ENCODE data around the gene IL1R2.

IL1R2 gene, protein sequence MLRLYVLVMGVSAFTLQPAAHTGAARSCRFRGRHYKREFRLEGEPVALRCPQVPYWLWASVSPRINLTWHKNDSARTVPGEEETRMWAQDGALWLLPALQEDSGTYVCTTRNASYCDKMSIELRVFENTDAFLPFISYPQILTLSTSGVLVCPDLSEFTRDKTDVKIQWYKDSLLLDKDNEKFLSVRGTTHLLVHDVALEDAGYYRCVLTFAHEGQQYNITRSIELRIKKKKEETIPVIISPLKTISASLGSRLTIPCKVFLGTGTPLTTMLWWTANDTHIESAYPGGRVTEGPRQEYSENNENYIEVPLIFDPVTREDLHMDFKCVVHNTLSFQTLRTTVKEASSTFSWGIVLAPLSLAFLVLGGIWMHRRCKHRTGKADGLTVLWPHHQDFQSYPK

DNA sequence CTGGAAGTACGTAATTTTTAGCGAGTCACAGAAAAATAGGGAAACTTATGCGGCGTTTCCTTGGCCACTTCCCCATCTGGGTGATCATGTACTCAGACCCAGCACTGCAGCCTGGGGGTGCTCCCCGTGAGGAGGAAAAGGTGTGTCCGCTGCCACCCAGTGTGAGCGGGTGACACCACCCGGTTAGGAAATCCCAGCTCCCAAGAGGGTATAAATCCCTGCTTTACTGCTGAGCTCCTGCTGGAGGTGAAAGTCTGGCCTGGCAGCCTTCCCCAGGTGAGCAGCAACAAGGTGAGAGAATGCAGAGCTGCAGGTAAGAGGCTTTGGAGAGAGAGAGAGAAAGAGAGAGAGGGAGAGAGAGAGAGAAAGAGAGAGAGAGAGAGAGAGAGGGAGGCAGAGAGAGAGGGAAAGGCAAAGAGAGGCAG lies at the start of gene IL1R2:
TSS of gene IL1R2 (plus strand) at position 240 of the 425 bp plus-strand sequence. CDS start 16,616 bp downstream, outside the sequence.
- no peak for DNase-seq (ENCODE audit: low read depth in 1 of 2, low spot score in 1 of 2)

DNA sequence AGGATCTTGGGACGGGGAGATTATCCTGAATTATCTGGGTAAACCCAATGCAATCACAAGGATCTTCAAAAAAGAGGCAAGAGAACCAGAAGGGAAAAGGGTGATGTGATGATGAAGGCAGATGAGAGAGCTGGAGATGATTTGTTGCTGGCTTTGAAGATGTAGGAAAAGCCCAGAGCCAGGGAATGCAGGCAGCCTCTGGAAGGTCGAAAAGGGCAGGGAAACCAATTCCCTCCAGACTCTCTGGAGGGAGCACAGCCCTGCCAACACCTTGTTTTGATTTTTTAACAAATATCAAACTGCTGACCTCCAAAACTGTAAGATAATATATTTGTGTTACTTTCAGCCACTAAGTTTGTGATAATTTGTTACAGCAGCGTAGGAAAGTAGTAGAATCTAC lies 48.9 kb upstream of the IL1R2 start:
- no peak for DNase-seq (ENCODE audit: low read depth in 1 of 2, low spot score in 1 of 2)

DNA sequence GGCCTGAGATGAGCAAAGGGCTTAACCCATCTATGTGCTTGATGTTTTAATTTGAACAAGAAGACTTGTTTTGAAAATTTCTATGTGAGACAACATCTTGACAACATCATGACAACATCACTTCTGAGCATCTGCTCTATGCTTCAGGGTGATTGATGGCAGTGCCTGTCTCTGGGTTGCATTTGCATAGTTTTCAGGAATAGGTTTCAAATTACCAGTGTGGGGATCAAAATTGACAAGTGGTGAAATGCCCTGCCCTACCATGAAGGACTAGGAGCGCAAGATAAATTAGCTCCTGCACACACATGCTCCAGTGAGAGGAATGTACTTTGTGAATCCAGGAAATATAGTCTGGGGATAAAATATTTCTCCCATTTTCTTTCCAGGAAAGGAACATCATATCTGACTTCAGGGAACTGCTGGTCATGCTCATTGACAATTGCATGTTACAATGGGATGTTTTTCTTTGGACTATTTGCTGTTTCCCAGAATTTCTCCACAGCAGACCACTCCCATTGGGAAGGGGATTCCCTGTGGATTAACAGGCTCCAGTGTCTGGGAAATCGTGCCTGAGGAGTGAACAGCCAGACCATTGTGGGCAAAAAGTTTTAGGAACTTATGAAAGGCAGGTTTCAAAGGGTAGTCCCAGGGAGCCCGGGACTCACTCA lies 45.3 kb upstream of the IL1R2 start:
- no peak for DNase-seq (ENCODE audit: low read depth in 1 of 2, low spot score in 1 of 2)

DNA sequence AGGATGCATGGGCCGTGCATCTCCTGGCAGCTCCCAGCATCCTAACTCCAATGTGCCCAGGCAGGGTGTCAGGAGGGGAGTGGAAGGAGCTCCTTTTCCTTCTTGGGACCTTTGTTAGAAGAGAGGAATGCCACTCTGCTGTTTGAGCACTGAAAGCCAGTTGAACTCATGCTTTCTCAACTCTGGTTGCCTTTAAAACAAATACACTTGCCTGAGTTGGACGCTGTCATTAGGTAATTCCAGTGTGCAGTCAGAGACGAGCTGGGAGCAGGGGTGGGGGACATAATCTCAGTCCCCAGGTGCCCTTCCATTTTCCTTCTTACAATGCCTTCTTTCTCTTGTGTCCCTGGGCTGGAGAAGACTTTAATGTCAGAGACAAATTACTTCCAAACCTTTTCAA lies 44.4 kb upstream of the IL1R2 start:
- no peak for DNase-seq (ENCODE audit: low read depth in 1 of 2, low spot score in 1 of 2)

DNA sequence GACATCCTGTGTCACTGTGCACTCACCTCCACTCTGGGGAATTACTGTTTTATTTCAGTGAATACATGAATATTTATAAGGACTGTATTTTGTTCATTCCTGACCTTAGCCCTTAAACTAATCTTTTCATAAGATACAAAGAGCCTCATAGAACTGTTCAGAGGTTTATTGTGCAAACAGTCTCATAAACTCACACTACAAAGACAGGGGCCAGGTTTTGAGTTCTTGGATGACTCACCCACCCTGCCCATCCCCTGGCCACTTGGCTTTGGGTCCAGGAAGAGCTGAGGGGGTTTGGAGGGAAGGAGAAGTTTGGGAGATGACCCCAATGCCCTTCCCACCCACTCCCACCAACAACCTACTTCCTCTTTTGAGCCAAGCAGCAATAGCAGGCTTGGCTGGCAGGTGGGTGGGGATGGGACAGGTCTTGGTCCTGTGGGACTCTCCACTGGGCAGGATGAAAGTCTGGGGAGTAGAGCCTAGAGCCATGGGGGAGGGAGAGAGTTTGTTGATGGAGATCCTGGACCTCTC lies 43.1 kb upstream of the IL1R2 start:
- no peak for DNase-seq (ENCODE audit: low read depth in 1 of 2, low spot score in 1 of 2)

DNA sequence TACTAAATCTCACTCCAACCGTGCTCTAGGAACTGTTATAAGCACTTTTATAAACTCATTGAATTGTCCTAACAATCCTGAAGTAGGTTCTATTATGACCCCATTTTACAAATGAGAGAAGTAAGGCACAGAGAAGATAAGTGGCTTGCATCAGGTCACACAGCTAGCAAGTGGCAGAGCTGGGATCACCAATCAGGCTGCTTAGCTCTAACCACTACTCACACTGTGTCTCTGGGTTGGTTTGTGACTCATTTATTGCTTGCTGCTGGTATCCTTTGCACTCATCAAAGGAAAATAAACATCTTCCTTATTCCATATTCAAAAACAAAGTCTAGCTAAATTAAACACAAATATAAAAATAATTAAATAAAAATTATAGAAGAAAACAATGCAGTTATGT lies 42.5 kb upstream of the IL1R2 start:
- no peak for DNase-seq (ENCODE audit: low read depth in 1 of 2, low spot score in 1 of 2)

DNA sequence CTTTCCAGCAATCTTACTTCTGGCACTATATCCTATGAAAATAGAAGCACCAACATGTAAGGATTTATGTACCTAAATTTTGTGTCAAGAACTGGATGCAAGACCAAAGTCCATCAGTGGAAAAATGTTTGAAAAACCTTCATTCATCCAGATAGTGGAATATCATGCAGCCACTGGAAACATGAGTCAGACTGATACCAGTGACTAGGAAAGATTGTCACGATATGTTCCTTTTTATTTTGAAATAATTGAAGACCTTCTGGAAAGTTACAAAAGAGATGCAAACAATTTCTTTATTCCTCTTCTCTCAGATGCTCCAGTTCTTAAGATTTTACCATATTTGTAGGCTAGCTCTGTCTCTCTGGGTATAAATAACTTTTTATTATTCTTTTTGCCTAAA lies 40.5 kb upstream of the IL1R2 start:
- no peak for DNase-seq (ENCODE audit: low read depth in 1 of 2, low spot score in 1 of 2)

DNA sequence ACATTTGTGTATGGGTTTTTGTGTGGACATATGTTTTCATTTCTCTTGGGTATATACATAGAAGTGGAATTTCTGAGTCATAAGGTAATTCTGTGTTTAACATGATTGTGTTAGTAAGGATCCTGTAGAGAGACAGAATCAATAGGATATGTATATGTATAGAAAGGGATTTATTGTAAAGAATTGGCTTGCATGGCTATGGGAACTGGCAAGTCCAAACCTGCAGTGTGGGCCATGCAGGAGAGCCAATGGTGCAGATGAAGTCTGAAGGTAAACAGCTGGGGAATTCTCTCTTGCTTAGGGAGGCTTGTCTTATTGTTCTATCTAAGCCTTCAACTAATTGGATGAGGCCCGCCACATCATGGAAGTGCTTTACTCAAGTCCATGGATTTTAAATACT lies 39.2 kb upstream of the IL1R2 start:
- no peak for DNase-seq (ENCODE audit: low read depth in 1 of 2, low spot score in 1 of 2)

DNA sequence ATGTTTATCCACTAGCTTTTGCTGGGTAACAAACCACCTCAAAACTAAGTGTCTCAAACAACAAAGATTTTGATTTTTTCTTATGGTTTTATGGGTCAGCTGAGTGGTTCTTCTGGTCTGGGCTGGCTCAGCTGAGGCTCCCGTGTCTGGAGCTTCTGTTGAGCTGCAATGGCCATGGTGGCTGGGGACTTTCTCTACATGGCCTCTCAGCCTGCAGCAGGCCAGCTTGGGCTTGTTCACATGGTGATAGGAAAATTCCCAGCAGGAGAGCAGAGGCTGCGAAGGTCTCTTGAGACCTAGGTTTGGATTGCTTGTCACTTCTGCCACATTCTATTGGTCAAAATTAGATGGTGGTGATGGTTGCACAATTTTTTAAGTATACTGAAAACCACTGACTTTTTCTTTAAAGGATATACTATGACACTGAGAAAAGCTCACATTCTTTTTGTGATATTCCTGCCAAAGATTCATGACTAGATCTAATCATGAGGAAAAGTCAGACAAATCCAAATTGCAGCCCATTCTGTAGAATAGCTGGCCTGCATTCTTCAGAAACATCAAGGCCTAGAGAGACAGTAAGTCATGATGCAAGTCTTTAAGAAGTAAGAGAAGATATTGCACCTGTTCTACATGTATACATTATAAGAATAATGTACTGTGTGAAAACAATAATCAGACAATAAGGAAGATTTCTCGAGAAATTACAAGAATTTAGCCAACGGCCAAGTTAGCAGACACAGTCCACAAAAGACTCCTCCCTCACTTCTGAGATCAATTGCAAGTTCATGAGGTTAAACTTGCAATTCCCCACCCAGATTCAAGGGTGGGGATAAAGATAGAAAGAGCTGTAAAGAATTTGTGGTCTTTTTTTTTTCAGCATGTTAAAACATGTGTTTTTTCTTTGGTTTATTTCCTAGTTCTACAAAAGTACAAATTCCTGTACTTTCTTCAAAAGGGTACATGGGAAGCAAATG lies 35.0 kb upstream of the IL1R2 start:
- DNase-seq (ENCODE audit: low read depth in 1 of 2, low spot score in 1 of 2) = no peak

DNA sequence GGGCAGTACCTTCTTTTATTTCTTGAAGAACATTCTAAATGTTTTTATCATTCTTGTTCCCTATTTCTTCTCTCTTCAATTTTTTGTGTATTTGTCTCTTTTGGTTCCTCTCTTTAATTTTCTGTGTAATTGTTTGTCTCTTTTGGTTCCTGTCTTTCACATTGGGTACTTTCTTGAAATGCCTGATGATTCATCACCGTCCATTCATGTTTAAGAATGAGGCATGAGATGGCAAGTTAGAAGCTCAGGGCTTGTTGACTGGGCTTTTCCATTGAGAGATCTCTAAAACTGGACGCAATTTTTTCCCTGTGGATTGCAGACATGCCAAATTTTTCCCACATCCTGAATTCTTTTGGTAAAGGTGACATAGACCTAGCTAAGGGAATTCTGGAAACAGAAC lies 33.7 kb upstream of the IL1R2 start:
- DNase-seq (ENCODE audit: low read depth in 1 of 2, low spot score in 1 of 2) = no peak

DNA sequence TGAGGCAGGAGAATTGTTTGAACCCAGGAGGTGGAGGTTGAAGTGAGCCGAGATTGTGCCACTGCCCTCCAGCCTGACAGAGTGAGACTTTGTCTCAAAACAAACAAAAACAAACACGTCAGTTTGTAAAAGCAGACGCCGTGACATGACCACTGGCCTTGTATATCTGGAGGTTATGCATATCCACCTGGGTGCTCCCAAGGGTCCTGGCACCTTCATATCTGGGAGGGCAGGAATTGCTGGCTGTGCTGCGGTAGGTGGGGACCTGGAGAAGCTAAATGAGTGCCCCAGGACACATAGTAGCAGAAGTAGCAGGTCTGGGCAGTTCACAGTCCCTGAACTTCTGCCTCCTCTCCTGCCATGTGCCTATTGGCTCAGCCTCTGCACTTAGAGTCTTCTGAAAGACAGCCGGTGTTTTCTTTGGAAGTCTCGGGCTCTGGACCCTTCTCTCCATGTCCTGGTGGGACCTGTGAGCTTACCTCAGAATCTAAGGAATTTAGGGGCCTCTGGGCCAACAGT lies 30.9 kb upstream of the IL1R2 start:
- DNase-seq (ENCODE audit: low read depth in 1 of 2, low spot score in 1 of 2) = no peak

DNA sequence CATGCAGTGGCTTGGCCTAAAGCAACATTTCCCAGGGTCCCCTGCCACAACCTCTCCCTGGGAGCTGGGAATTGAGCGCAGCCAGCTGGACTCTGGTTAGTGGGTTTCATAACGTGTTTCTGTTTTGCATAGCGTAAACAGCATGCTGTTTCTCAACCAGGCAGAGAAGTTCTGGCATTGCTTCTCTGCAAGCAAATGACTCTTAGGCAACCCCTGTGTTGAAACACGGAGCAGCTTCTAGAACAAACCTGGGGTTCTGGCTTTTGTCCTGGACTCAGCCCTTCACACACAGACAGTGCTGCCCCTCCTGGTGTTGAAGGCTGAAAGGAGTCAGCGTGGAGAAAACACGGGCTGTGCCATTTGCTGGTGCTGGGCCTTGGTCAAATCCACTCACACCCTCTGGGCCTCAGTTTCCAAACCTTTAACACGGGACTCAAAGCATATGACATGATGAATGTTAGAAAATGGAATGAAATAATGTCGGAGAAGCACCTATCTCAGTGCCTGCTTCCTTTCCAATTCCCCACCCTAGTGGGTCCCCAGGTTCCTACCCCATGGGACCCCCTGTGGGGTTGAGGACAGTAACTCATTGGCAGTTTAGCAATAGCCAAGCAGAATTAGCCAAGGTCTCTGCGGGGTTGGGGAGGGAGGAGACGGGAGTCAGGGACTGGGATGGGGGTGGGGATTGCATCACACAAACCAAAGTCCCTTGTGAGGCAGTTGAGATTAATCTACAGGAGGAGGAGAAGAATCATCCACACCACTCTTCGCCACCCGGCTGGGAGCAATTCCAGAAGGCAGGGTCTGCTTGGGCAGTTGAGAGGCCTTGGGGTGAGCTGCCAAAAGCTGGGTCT lies 30.2 kb upstream of the IL1R2 start:
- no peak for DNase-seq (ENCODE audit: low read depth in 1 of 2, low spot score in 1 of 2)

DNA sequence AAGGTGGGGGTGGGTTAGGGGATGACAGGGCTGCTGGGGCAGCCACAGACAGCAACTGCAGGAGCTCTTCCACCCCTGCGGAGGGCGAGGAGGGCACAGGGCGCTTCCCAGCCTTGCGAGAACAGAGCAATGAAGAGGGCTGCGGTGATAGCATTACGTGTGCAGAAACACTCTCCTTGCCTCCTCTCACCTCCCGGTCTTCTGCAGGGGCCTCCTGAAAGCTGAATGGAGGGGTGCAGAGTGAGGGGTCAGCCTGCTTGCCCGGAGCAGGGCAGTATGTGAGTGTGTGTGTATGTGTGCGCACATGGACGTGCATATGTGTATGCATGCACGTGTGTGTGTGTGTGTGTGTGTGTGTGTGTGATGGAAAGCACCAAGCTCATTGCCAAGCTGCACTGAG lies 29.5 kb upstream of the IL1R2 start:
- DNase-seq (ENCODE audit: low read depth in 1 of 2, low spot score in 1 of 2) = no peak

DNA sequence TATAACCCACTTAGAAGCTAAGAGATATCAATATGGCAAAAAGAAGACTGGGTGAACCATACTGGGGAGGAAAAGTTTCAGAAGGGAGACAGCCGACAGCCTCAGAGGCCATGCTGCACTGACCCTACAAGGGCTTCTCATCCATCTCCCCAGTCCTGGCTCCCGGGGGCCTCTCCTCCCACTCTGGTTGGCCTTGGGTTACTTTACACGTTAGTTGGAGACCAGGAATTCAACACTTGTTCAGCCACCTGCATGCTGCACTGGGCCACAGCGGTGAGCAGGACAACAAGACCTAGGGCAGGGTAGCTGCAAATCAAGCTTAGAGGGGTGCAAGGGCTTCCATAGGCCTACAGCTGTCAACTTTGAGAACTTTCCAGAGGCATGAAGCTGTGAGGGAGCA lies 28.6 kb upstream of the IL1R2 start:
- no peak for DNase-seq (ENCODE audit: low read depth in 1 of 2, low spot score in 1 of 2)

DNA sequence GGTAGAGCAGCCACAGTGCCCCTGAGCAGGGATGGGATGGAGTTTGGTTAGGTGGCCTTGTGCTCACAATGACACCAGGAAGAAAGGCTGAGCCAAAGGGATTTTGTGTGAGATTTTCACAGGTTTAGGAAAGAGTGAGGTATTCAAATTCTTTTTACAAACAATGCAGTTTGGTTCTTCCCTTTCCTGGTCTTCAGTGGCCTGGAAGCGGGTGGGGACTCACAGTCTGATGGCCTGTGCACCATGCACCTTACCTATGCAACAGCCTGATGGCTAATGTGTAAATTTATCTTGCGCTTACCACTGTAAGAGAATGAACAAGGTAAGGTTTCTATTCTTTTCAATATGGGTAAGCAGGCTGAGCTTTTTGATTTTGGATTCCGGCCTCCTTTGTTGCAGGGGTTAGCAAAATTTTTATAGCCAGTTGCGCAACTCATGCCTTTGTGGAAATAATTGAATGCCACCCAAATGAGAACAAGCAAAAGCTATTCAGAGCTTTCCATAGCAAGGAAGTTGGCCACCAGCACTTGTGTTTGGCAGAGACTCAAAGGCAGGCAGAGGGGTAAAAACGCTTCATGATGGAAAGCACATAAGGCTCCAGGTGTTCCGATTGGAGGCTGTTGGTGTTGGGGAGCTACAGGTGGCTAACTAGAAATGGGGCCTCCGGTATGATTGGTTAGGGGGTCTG lies 23.8 kb upstream of the IL1R2 start:
- DNase-seq (ENCODE audit: low read depth in 1 of 2, low spot score in 1 of 2) = no peak

DNA sequence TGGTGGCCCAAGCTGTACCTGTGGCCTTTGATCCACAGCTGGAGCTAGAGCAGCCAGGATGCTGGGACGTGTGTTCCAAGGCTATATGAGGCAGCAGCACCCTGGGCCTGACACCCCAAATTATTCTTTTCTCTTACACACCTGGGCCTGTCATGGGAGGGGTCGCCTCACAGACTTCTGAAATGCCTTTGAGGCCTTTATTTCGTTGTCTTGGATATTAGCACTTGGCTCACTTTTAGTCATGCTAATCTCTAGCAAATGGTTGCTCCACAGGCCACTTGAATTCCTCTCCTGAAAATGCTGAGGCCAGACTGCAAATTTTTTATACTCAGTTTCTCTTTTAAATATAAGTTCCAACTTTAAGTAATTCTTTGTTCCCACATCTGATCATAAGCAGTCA lies 22.0 kb upstream of the IL1R2 start:
- no peak for DNase-seq (ENCODE audit: low read depth in 1 of 2, low spot score in 1 of 2)

DNA sequence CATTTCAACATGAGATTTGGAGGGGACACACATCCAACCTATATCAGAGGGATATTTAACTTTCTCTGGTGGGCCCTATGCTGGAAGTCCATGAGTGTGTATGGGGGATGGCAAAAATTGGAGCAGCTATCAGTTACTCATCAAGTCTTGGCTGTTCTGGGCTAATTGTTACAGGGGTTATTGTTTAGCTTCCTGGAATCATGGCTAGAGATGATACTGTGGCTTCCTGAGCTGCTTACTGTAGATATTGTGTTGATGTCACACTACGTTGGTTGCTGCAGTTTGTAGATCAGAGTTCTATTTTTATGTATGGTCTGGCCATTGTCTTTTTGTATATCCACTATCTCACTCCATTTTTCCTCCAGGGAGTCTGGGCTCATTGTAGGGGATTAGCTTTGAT lies 20.9 kb upstream of the IL1R2 start:
- no peak for DNase-seq (ENCODE audit: low read depth in 1 of 2, low spot score in 1 of 2)

DNA sequence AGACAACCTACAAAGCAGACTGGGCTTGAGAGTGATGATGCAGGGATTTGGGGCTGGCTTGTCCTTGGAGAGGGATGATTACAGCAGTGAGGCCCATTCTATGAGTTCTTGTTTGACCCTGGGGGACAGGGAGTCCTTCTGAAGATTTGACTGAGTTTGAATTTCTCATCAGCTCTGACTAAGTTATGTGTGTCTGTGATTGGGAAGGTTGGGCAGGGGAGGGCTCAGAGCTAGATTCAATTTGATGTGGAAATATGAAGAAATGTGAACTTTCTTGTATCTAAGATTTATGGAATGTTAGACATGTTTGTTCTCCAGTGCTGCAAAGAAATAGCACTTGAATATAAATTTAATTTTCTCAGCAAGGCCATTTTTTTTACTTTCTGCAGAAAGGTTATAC lies 19.9 kb upstream of the IL1R2 start:
- DNase-seq (ENCODE audit: low read depth in 1 of 2, low spot score in 1 of 2) = no peak

DNA sequence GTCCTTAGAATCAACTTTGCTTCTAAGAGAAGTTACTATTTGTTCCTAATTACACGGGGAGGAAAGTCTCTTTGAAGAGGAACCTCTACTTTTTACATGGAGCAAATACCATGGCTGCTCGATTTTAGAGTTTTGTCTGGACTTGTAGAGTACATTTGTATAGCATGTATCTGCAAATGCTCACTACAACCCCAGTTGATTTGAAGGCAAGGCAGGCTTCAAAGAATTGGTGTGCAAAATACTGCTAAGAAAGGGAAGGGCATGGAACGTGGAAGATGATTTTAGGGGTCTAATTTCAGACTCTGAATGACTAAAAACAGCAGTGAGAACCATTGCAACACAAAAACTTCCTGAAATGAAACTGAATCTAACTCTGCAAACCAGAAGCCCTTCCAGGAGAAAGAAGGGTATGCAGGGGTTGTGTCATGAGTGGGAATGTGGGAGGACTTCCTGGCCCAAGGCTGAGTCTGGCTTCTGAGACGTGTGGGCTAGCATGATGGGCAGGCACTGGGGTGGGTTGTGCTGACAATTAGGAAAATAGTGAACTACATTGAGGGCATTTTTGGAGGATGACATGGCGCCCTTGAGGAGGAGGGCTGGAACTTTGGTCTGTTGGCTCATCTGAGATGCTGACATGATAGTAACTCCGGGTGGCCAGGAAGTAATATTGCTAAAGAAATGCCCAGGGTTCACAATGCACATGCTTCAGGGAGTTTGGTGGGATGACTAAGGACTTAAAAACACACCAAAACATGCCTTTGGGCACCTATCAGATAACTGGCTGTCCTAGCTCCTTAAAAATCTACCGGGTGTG lies 18.9 kb upstream of the IL1R2 start:
- no peak for DNase-seq (ENCODE audit: low read depth in 1 of 2, low spot score in 1 of 2)

Data from activated T-helper 1 cell treated with anti-CD3 and anti-CD28 coated beads, Interleukin-2, amount 50 U/mL, for 16 hours (primary cell).